Right lobe of liver (tissue), 6 donors: Measurements from ENCODE around the gene TMC5. TPM values are rescaled to one million over a fixed set of nuclear protein-coding genes. Genes with fewer than 3 reads are reported as not detected.
A peak's percentile ranks its signal among the peaks of the same experiment; 100 is the strongest.

Experiments used
- ATAC-seq, 4 donors: fragments of 200-7000 bp; cut with Tn5 transposase; one replicate each; pipeline ENCODE4 v1.9.1; 2020; ENCODE audit warnings: mild to moderate bottlenecking in 4 of 4, moderate library complexity in 4 of 4
- DNase-seq, 3 donors: peaks; one replicate each; pipeline ENCODE4 v3.0.0-alpha.2; 2020
- H3K27ac ChIP-seq, 3 donors: fragments of 200-600 bp; one replicate each; pipeline ENCODE4 v1.8.0; 2022
- H3K27me3 ChIP-seq, 2 donors: fragments of 200-600 bp; one replicate each; pipeline ENCODE4 v1.8.0; 2022
- H3K36me3 ChIP-seq, 4 donors: fragments of 200-600 bp; sonication (generic) in 1 of 4; one replicate each; pipeline versions ENCODE4 v1.5.1 to v1.8.0; 2017 to 2022; ENCODE audit warnings: control low read depth in 1 of 4
- H3K4me1 ChIP-seq, 4 donors: fragments of 200-600 bp; sonication (generic) in 1 of 4; one replicate each; pipeline versions ENCODE4 v1.5.1 to v1.8.0; 2017 to 2022; ENCODE audit warnings: control low read depth in 1 of 4
- H3K4me3 ChIP-seq, 3 donors: fragments of 200-600 bp; one replicate each; pipeline ENCODE4 v1.8.0; 2022
- H3K9me3 ChIP-seq, 4 donors: fragments of 200-600 bp; sonication (generic) in 1 of 4; one replicate each; pipeline versions ENCODE4 v1.5.1 to v1.8.0; 2017 to 2022; ENCODE audit warnings: control low read depth in 1 of 4
- POLR2A ChIP-seq: fragments of 450-650 bp; IDR thresholded peaks from one replicate; pipeline ENCODE4 v1.6.1; 2017; ENCODE audit warnings: antibody characterized with exemption, mild to moderate bottlenecking
- WGBS: methylation state at CpG from one replicate; pipeline ENCODE4 v1.1.6; 2018; ENCODE audit warnings: low coverage, low lambda C conversion rate; ENCODE audit not compliant: insufficient coverage; ENCODE audit errors: missing lambda C conversion rate; 5-methylcytosine and 5-hydroxymethylcytosine counted together
- intact Hi-C, 2 donors: fragments of 100-400 bp; cut with DNase I; formaldehyde crosslinking; loops; one replicate each; pipeline versions ENCODE4 v1.11.2 to v1.14.1; 2022
- total RNA-seq, 6 experiments: library from RNA; depleted of rRNA in 2 of 6; stranded (reverse); fragments of >200 nt in 2 of 6; fragmentation: NEBNext Ultra II Directional in 3 of 6; extraction: Animal tissue kit (Norgen Biotek cat#: 25700) in 3 of 6; gene quantifications; one replicate each; pipeline versions ENCODE4 v1.1.0 to v1.2.4, GENCODE V29; 2016 to 2023
- TF ChIP-seq, protein P1 (sequence below), 4 donors: fragments of 200-600 bp in 3 of 4; fragments of 450-650 bp in 1 of 4; IDR thresholded peaks; one replicate each; pipeline versions ENCODE4 v1.5.1 to v1.8.0; 2016 to 2022; ENCODE audit warnings: antibody characterized with exemption in 4 of 4, mild to moderate bottlenecking in 2 of 4
- donor health status: DM: no; HTN: yes; CAD: no.
- donor health status: DM: no; HTN: no; CAD: no.
- donor health status: DM: no; HTN: no; CAD: no.
- donor health status: DM: no; HTN: yes; CAD: no.
- donor health status: DM: no; HTN: yes; CAD: no.

The TMC5 gene
- total RNA-seq, 6 experiments from 2014 or later = 0.43 to 3.4 (median 0.93) TPM; not detected in 1

- ATAC-seq (peak; percentile 54 to 67 (median 60)), DNase-seq (peak; percentile 41 to 66 (median 52))
- no peaks in the 10 kb centered on the region for H3K36me3 ChIP-seq
- peaks cover 0 to 21% (median 4%) of the 10 kb centered on the region in 4 donors for H3K4me1 ChIP-seq
- intact Hi-C loops = no loop called here
- no peak for TF ChIP-seq POLR2A
- TF ChIP-seq, protein P1, sequence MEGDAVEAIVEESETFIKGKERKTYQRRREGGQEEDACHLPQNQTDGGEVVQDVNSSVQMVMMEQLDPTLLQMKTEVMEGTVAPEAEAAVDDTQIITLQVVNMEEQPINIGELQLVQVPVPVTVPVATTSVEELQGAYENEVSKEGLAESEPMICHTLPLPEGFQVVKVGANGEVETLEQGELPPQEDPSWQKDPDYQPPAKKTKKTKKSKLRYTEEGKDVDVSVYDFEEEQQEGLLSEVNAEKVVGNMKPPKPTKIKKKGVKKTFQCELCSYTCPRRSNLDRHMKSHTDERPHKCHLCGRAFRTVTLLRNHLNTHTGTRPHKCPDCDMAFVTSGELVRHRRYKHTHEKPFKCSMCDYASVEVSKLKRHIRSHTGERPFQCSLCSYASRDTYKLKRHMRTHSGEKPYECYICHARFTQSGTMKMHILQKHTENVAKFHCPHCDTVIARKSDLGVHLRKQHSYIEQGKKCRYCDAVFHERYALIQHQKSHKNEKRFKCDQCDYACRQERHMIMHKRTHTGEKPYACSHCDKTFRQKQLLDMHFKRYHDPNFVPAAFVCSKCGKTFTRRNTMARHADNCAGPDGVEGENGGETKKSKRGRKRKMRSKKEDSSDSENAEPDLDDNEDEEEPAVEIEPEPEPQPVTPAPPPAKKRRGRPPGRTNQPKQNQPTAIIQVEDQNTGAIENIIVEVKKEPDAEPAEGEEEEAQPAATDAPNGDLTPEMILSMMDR (IDR thresholded peaks at IDR 0.05) = no peak
- H3K9me3 ChIP-seq = no peaks in the 10 kb centered on the region
- WGBS = 56% methylated on average over 1 of the region's 5 CpGs
- no peak overlapping the region for H3K27ac ChIP-seq
- H3K4me3 ChIP-seq = no peak overlapping the region
- H3K27me3 ChIP-seq = peaks cover 0 to 10% of the 10 kb centered on the region in 2 donors
These were observed 2.2 kb upstream of the TMC5 start for GRCh38 chr16:19415461-19415860.

- Histone ChIP-seq H3K4me1 (peaks cover 0 to 17% (median 4%) of the 10 kb centered on the region in 4 donors), H3K27me3 (peaks cover 0 to 5% of the 10 kb centered on the region in 2 donors), H3K36me3 (no peaks in the 10 kb centered on the region), H3K27ac (no peak overlapping the region), H3K4me3 (no peak overlapping the region), H3K9me3 (no peaks in the 10 kb centered on the region)
- no peak for TF ChIP-seq POLR2A
- TF ChIP-seq, protein P1 (IDR thresholded peaks at IDR 0.05) = no peak
- intact Hi-C loops = no loop called here
- DNase-seq (no peak), ATAC-seq (peak in 1 of 4 donors; percentile 10)
- 82% methylated on average over 1 of the region's 2 CpGs for WGBS
These were observed 1.8 kb upstream of the TMC5 start for GRCh38 chr16:19415918-19416317.

DNA sequence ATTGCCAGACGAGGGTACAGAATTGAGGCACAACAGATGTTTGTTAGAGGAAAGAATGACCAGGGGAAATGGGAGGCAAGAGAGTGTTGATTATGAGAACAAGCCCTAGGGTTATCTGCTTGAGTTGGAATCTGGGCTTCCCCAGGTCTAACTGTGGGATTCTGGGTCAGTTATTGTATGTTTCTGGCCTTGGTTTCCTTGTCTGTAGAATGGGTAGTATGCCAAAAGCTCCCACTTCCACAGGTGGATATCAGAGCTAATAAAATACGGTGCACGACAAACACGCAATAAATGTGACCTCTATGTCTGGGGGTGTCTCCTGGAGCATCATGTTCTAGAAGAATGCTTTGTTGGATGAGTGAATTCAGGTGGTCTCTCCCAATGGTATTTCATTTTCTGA is 517 bp downstream of the TMC5 start:
- TF ChIP-seq, protein P1 (IDR thresholded peaks at IDR 0.05) = no peak
- TF ChIP-seq POLR2A = no peak
- H3K4me1 ChIP-seq = peaks cover 0 to 17% (median 4%) of the 10 kb centered on the region in 4 donors
- no peak overlapping the region for H3K27ac ChIP-seq
- H3K9me3 ChIP-seq = no peaks in the 10 kb centered on the region
- ATAC-seq (no peak), DNase-seq (no peak)
- no peak overlapping the region for H3K4me3 ChIP-seq
- H3K27me3 ChIP-seq = no peaks in the 10 kb centered on the region
- H3K36me3 ChIP-seq = no peaks in the 10 kb centered on the region
- WGBS = 73% methylated on average over 4 of the region's 4 CpGs
- intact Hi-C loops = no loop called here

GRCh38 chr16:19419698-19420075 is 2.0 kb downstream of the TMC5 start:
- Histone ChIP-seq H3K9me3 (no peaks in the 10 kb centered on the region), H3K36me3 (no peaks in the 10 kb centered on the region), H3K4me3 (no peak overlapping the region), H3K27me3 (no peaks in the 10 kb centered on the region), H3K27ac (no peak overlapping the region), H3K4me1 (peaks cover 0 to 11% (median 4%) of the 10 kb centered on the region in 4 donors)
- DNase-seq (no peak), ATAC-seq (no peak)
- TF ChIP-seq, protein P1 (IDR thresholded peaks at IDR 0.05) = no peak
- TF ChIP-seq POLR2A = no peak
- 81% methylated on average over 6 of the region's 9 CpGs for WGBS
- intact Hi-C loops = no loop called here

DNA sequence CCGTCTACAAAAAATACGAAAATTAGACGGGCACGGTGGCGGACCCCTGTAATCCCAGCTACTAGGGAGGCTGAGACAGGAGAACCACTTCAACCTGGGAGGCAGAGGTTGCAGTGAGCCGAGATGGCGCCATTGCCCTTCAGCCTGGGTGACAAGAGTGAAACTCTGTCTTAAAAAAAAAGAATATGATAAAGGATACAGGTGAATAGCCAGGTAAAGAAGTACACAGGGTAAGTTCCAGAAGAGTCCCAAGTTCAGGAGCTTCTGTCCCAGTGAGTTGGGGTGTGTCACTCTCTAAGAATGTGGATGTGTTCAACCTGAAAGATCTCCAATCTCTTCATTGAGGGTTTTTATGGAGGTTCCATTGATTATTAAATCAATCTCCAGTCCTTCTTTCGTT is 6.8 kb downstream of the TMC5 start:
- Histone ChIP-seq H3K4me3 (no peak overlapping the region), H3K27ac (no peak overlapping the region), H3K9me3 (no peaks in the 10 kb centered on the region), H3K36me3 (no peaks in the 10 kb centered on the region), H3K4me1 (peaks cover 0 to 8% (median 3%) of the 10 kb centered on the region in 4 donors), H3K27me3 (no peaks in the 10 kb centered on the region)
- no peak for DNase-seq
- 81% methylated on average over 6 of the region's 8 CpGs for WGBS
- ATAC-seq = no peak
- intact Hi-C loops = no loop called here
- TF ChIP-seq POLR2A = no peak
- TF ChIP-seq, protein P1 (IDR thresholded peaks at IDR 0.05) = no peak
